GM23248 (cell line): ENCODE data around the gene RAPGEF3. TPM values are rescaled to one million over a fixed set of nuclear protein-coding genes. Genes with fewer than 3 reads are reported as not detected.

Experiments used
- DNase-seq: peaks from one replicate; pipeline ENCODE4 v3.0.0-alpha.2; 2015
- H2AFZ ChIP-seq: fragments of 200-600 bp; sonication (generic); 2 replicates; pipeline ENCODE4 v1.6.1; 2016; ENCODE audit warnings: antibody characterized with exemption
- H3F3A ChIP-seq: fragments of 200-600 bp; sonication (generic); 2 replicates; pipeline ENCODE4 v1.6.1; 2016; ENCODE audit warnings: mild to moderate bottlenecking, antibody characterized with exemption, mixed run types; ENCODE audit not compliant: insufficient read depth
- H3K27ac ChIP-seq: fragments of 200-600 bp; sonication (generic); 2 replicates; pipeline ENCODE4 v1.5.1; 2016; ENCODE audit warnings: mild to moderate bottlenecking
- H3K27me3 ChIP-seq: fragments of 200-600 bp; sonication (generic); replicated peaks from 2 replicates; pipeline ENCODE4 v1.6.1; 2016; ENCODE audit warnings: mild to moderate bottlenecking; ENCODE audit not compliant: insufficient read depth
- H3K36me3 ChIP-seq: fragments of 200-600 bp; sonication (generic); 2 replicates; pipeline ENCODE4 v1.6.1; 2016; ENCODE audit warnings: low read depth, mild to moderate bottlenecking
- H3K4me1 ChIP-seq: fragments of 200-600 bp; sonication (generic); 2 replicates; pipeline ENCODE4 v1.6.1; 2016; ENCODE audit warnings: mild to moderate bottlenecking; ENCODE audit not compliant: insufficient read depth
- H3K4me2 ChIP-seq: fragments of 200-600 bp; sonication (generic); one replicate; pipeline ENCODE4 v1.6.1; 2016; ENCODE audit warnings: mild to moderate bottlenecking; ENCODE audit not compliant: unreplicated experiment
- H3K4me3 ChIP-seq: fragments of 200-600 bp; sonication (generic); 2 replicates; pipeline ENCODE4 v1.5.1; 2016; ENCODE audit warnings: mild to moderate bottlenecking
- H3K79me2 ChIP-seq: fragments of 200-600 bp; sonication (generic); 2 replicates; pipeline ENCODE4 v1.6.1; 2016; ENCODE audit warnings: mild to moderate bottlenecking; ENCODE audit not compliant: insufficient read depth
- H3K9ac ChIP-seq: fragments of 200-600 bp; sonication (generic); 2 replicates; pipeline ENCODE4 v1.6.1; 2016; ENCODE audit warnings: mild to moderate bottlenecking
- H3K9me2 ChIP-seq: fragments of 200-600 bp; sonication (generic); 2 replicates; pipeline ENCODE4 v1.6.1; 2016; ENCODE audit warnings: mixed run types, mild to moderate bottlenecking, moderate library complexity; ENCODE audit not compliant: insufficient read depth
- H3K9me3 ChIP-seq: fragments of 200-600 bp; sonication (generic); one replicate; pipeline ENCODE4 v1.6.1; 2017; ENCODE audit warnings: low read depth
- H4K20me1 ChIP-seq: fragments of 200-600 bp; sonication (generic); 2 replicates; pipeline ENCODE4 v1.6.0; 2016; ENCODE audit not compliant: insufficient read depth
- EZH2 ChIP-seq: fragments of 200-600 bp; sonication (generic); IDR thresholded peaks from 2 replicates; pipeline ENCODE4 v1.6.1; 2018; ENCODE audit warnings: antibody characterized with exemption, mild to moderate bottlenecking; ENCODE audit not compliant: insufficient read depth, poor library complexity, severe bottlenecking
- EZH2phosphoT487 ChIP-seq: fragments of 200-600 bp; sonication (generic); IDR thresholded peaks from 2 replicates; pipeline ENCODE4 v1.6.1; 2018; ENCODE audit warnings: antibody characterized with exemption, moderate library complexity, mild to moderate bottlenecking, low read depth; ENCODE audit not compliant: insufficient read depth
- WGBS, 2 experiments: methylation state at CpG; one replicate each; pipeline ENCODE4 v1.1.6; 2015 to 2017; ENCODE audit warnings: low lambda C conversion rate in 2 of 2, low coverage in 1 of 2; ENCODE audit errors: missing lambda C conversion rate in 2 of 2; 5-methylcytosine and 5-hydroxymethylcytosine counted together
- in situ Hi-C: fragments of 300-500 bp; cut with MboI; formaldehyde crosslinking; loops from 2 replicates; pipeline ENCODE4 v1.15.0; 2020
- polyA plus RNA-seq: library from polyadenylated mRNA; unstranded; fragments of >200 nt; fragmentation: Nextera tagmentation; extraction: Ambion mirVana; gene quantifications from 2 replicates; pipeline ENCODE4 v1.2.1, GENCODE V29; 2016
- total RNA-seq: library from RNA; depleted of rRNA; stranded (reverse); fragments of >200 nt; shearing (Covaris generic); gene quantifications from 2 replicates; pipeline ENCODE4 v1.2.3, GENCODE V29; 2014

RAPGEF3 gene
- total and polyA plus RNA-seq, 2 experiments from 2014 or later, result 1.4 to 3.7 TPM

DNA sequence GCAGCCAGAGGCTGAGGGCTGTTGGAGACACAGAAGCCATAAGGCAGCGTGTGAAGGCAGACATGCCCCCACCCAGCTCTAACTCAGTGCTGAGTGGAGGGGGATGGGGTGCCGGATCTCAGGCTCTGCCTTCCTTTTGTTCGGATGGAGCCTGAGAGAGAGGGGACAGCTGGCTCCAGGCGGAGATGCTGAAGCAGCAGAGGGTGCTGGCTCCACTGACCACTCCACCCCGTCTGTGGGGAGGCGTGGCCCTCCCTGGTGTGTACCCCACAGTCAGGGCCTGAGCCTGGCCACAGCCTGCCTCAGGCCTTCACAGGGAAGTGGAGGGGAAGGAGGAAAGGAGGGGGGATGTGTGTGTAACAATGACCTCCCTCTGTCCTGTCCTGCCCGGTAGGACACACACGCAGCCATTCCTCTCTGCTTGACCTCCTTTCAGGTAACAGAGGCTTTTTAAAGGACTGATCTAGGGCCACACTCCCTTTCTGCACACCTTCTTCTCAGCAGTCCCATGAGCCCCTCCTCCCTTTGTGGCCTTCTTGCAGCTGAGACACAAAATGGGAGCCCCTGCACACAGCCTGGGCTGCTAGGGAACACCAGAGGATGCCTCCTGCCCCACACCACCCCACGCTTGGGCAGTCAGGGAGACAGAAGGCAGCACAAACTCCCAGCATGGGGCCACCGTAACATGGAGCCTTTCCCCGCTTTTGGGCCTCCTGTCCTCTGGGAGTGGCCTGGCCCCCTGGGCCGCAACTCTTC, 23.8 kb downstream of the RAPGEF3 start:
- H3K9me2 ChIP-seq, result no peaks in the 10 kb centered on the region
- no peaks in the 10 kb centered on the region for H3K36me3 ChIP-seq
- H3K9me3 ChIP-seq, result no peaks in the 10 kb centered on the region
- H3K4me3 ChIP-seq, result no peak overlapping the region
- H3K27ac ChIP-seq, result no peak overlapping the region
- H4K20me1 ChIP-seq, result no peaks in the 10 kb centered on the region
- no peak for TF ChIP-seq EZH2
- TF ChIP-seq EZH2phosphoT487, result no peak
- H3K9ac ChIP-seq, result no peak overlapping the region
- peaks cover 23% of the 10 kb centered on the region for H3K4me1 ChIP-seq
- no peaks in the 10 kb centered on the region for H3K27me3 ChIP-seq
- in situ Hi-C loops, result no loop called here
- H3K79me2 ChIP-seq, result no peaks in the 10 kb centered on the region
- DNase-seq, result no peak
- H3K4me2 ChIP-seq, result no peak overlapping the region
- no peak overlapping the region for H2AFZ ChIP-seq
- WGBS, 2 experiments, result 75 to 76% methylated on average over 12 of the region's 12 CpGs
- peaks cover 12% of the 10 kb centered on the region for H3F3A ChIP-seq

DNA sequence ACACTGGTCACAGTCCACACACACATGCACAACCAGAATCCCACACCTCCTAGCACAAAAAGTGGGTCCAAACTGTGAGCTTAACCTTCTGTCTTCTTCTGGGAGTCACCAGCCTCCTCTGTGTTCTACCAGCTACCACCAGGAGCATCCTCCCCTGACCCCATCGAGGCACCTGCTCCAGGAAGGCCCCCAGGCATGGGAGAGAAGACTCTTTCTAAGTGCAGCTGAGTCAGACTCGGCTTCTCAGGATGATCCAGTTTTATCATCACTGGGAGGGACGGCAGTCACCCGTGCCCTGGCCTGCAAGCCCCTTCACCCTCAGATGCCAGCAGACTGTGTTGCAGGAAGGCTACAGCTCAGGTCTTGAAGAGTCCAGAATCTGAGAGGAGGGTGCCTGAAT, 25.5 kb downstream of the RAPGEF3 start:
- DNase-seq, result no peak
- in situ Hi-C loops, result no loop called here
- 73 to 78% methylated on average over 4 of the region's 4 CpGs for WGBS, 2 experiments

DNA sequence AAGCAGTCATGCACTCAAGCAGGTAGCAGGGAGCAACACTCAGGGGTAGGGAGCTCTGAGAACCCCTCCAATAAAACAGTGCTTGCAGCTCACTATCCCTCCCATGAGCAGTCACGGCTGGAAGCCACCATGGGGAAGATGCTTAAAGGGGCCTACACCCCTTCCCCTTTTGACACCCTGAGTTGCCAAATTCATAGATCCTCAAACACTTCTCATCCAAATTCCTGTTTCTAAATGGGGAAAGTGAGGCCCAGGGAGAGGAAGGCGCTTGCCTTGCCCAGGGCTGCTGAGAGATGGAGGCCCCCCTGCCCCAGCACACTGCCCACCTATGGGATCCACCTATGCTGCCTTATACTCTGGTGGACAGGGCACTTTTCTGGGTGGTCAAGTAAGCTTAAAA, 26.2 kb downstream of the RAPGEF3 start:
- H2AFZ ChIP-seq, result no peak overlapping the region
- no peaks in the 10 kb centered on the region for H3K9me3 ChIP-seq
- TF ChIP-seq EZH2phosphoT487 (no peak), EZH2 (no peak)
- H3K4me1 ChIP-seq, result peaks cover 30% of the 10 kb centered on the region
- no peaks in the 10 kb centered on the region for H3K27me3 ChIP-seq
- H4K20me1 ChIP-seq, result no peaks in the 10 kb centered on the region
- WGBS, 2 experiments, result 76 to 84% methylated on average over 2 of the region's 2 CpGs
- H3K9ac ChIP-seq, result no peak overlapping the region
- H3K9me2 ChIP-seq, result no peaks in the 10 kb centered on the region
- DNase-seq, result no peak
- peaks cover 26% of the 10 kb centered on the region for H3F3A ChIP-seq
- H3K27ac ChIP-seq, result no peak overlapping the region
- in situ Hi-C loops, result no loop called here
- H3K36me3 ChIP-seq, result no peaks in the 10 kb centered on the region
- H3K79me2 ChIP-seq, result no peaks in the 10 kb centered on the region
- H3K4me2 ChIP-seq, result no peak overlapping the region
- no peak overlapping the region for H3K4me3 ChIP-seq

More for the DNA sequence above, 25.5 kb downstream of the RAPGEF3 start:
- Histone ChIP-seq H3K9ac (no peak overlapping the region), H3K4me3 (no peak overlapping the region), H3K9me2 (no peaks in the 10 kb centered on the region), H3K4me2 (no peak overlapping the region), H3F3A (peaks cover 21% of the 10 kb centered on the region), H3K9me3 (no peaks in the 10 kb centered on the region), H3K79me2 (no peaks in the 10 kb centered on the region), H4K20me1 (no peaks in the 10 kb centered on the region), H3K27me3 (no peaks in the 10 kb centered on the region), H3K4me1 (peaks cover 30% of the 10 kb centered on the region), H2AFZ (no peak overlapping the region), H3K27ac (no peak overlapping the region), H3K36me3 (no peaks in the 10 kb centered on the region)
- TF ChIP-seq EZH2, result no peak
- TF ChIP-seq EZH2phosphoT487, result no peak

DNA sequence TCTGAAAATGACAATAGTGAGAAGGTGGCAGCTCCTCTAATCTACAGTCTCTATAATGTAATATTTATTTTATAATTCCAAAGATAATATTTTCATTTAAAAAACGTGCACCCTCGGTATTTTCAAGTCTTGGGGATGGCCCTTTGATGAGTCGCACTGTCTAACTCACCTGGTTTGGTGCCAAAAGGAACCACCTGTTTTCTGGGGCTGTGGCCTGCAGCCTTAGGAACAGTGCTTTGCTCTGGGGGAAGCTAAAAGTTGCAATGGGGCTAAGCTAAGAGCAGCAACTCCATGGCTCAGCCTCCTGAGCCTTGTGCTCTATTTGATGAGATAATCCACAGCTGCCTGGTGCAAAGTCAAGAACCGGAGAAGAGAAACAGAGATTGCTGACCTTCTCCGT, 27.0 kb downstream of the RAPGEF3 start:
- in situ Hi-C loops, result no loop called here
- Histone ChIP-seq H3K36me3 (no peaks in the 10 kb centered on the region), H2AFZ (no peak overlapping the region), H4K20me1 (no peaks in the 10 kb centered on the region), H3K9me3 (no peaks in the 10 kb centered on the region), H3K4me1 (peaks cover 28% of the 10 kb centered on the region), H3K4me3 (no peak overlapping the region), H3K4me2 (no peak overlapping the region), H3K79me2 (no peaks in the 10 kb centered on the region), H3K27ac (no peak overlapping the region), H3K9ac (no peak overlapping the region), H3F3A (peaks cover 29% of the 10 kb centered on the region), H3K27me3 (no peaks in the 10 kb centered on the region), H3K9me2 (no peaks in the 10 kb centered on the region)
- 61 to 62% methylated on average over 5 of the region's 5 CpGs for WGBS, 2 experiments
- peak; percentile 30 for DNase-seq
- no peak for TF ChIP-seq EZH2
- TF ChIP-seq EZH2phosphoT487, result no peak
